ENCODE results near the gene ZNF107.

- TF ChIP-seq, protein P1, sequence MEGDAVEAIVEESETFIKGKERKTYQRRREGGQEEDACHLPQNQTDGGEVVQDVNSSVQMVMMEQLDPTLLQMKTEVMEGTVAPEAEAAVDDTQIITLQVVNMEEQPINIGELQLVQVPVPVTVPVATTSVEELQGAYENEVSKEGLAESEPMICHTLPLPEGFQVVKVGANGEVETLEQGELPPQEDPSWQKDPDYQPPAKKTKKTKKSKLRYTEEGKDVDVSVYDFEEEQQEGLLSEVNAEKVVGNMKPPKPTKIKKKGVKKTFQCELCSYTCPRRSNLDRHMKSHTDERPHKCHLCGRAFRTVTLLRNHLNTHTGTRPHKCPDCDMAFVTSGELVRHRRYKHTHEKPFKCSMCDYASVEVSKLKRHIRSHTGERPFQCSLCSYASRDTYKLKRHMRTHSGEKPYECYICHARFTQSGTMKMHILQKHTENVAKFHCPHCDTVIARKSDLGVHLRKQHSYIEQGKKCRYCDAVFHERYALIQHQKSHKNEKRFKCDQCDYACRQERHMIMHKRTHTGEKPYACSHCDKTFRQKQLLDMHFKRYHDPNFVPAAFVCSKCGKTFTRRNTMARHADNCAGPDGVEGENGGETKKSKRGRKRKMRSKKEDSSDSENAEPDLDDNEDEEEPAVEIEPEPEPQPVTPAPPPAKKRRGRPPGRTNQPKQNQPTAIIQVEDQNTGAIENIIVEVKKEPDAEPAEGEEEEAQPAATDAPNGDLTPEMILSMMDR (IDR thresholded peaks at IDR 0.05): no peak
- TF ChIP-seq POLR2A (IDR thresholded peaks at IDR 0.05): no peak
These were observed 40.8 kb downstream of the ZNF107 start for GRCh38 chr7:64706625-64707292.

Measured in testis (tissue), 2 donors.